Breast epithelium (tissue), 3 donors: ENCODE data around the gene HDHD5.

Experiments used
- POLR2A ChIP-seq: fragments of 450-650 bp; IDR thresholded peaks from one replicate; pipeline ENCODE4 v1.6.1; 2016; ENCODE audit warnings: antibody characterized with exemption, mild to moderate bottlenecking, moderate library complexity
- POLR2AphosphoS5 ChIP-seq, 3 donors: sonication (generic); formaldehyde crosslinking; IDR thresholded peaks; one replicate each; pipeline ENCODE4 v1.6.1; 2017; ENCODE audit warnings: antibody characterized with exemption in 3 of 3
- TF ChIP-seq, protein P1 (sequence below), 3 donors: fragments of 450-650 bp; IDR thresholded peaks; one replicate each; pipeline ENCODE4 v1.5.1; 2016 to 2017; ENCODE audit warnings: antibody characterized with exemption in 3 of 3, mild to moderate bottlenecking in 3 of 3, moderate library complexity in 3 of 3

DNA sequence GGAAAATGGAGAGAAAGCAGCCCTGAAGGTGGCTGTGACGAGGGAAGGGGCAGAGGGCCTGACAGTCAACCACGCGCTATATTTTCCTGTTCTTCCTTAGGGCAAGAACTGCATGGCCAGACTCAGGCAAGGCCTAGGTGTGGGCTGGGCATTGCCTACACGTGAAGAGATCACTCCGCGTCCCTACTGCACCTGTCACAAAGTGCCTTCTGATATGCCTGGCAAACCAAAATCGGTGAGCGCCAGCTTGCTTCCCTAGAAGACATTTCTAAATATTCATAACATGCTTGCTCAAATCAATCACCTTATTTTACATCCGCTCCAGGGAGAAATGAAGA, 44.2 kb downstream of the HDHD5 start:
- TF ChIP-seq, protein P1, sequence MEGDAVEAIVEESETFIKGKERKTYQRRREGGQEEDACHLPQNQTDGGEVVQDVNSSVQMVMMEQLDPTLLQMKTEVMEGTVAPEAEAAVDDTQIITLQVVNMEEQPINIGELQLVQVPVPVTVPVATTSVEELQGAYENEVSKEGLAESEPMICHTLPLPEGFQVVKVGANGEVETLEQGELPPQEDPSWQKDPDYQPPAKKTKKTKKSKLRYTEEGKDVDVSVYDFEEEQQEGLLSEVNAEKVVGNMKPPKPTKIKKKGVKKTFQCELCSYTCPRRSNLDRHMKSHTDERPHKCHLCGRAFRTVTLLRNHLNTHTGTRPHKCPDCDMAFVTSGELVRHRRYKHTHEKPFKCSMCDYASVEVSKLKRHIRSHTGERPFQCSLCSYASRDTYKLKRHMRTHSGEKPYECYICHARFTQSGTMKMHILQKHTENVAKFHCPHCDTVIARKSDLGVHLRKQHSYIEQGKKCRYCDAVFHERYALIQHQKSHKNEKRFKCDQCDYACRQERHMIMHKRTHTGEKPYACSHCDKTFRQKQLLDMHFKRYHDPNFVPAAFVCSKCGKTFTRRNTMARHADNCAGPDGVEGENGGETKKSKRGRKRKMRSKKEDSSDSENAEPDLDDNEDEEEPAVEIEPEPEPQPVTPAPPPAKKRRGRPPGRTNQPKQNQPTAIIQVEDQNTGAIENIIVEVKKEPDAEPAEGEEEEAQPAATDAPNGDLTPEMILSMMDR (IDR thresholded peaks at IDR 0.05) = no peak
- TF ChIP-seq POLR2AphosphoS5 (IDR thresholded peaks at IDR 0.05) (no peak), POLR2A (no peak)
